Measurements from ENCODE around the gene MAP2. TPM values are rescaled to one million over a fixed set of nuclear protein-coding genes. Genes with fewer than 3 reads are reported as not detected.

Gene MAP2
- total and polyA plus RNA-seq, 2 donors from 2014 or later, result 3.6 to 11.4 TPM

DNA sequence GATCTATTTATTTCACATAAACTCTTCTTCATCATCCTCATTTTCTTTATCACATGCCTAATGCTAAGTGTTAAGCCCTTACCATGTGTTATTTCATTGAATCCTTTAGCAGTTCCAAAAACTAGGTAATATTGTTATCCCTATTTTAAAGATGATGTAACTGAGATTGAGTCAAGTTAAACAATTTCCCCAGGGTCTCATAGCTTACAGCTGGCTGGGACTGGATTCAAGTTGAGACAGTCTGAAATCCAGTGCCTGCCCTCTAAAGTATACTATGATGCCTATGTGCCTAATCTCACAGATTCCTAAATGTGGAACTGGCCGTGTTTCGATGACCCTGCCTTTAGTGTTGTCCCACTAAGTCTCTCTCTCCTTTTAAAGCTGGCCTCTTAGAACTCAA, 108.5 kb downstream of the MAP2 start:
- H3K27ac ChIP-seq (ENCODE audit: low read depth in 2 of 2, low read length in 2 of 2), result no peak overlapping the region
- no peaks in the 10 kb centered on the region for H3K36me3 ChIP-seq (ENCODE audit: control insufficient read depth in 2 of 3, insufficient read depth in 3 of 3, low read length in 3 of 3)
- H3K9me3 ChIP-seq (ENCODE audit: control insufficient read depth in 2 of 3, insufficient read depth in 1 of 3, low read length in 3 of 3), result no peaks in the 10 kb centered on the region
- no peak for DNase-seq
- TF ChIP-seq, protein P1, sequence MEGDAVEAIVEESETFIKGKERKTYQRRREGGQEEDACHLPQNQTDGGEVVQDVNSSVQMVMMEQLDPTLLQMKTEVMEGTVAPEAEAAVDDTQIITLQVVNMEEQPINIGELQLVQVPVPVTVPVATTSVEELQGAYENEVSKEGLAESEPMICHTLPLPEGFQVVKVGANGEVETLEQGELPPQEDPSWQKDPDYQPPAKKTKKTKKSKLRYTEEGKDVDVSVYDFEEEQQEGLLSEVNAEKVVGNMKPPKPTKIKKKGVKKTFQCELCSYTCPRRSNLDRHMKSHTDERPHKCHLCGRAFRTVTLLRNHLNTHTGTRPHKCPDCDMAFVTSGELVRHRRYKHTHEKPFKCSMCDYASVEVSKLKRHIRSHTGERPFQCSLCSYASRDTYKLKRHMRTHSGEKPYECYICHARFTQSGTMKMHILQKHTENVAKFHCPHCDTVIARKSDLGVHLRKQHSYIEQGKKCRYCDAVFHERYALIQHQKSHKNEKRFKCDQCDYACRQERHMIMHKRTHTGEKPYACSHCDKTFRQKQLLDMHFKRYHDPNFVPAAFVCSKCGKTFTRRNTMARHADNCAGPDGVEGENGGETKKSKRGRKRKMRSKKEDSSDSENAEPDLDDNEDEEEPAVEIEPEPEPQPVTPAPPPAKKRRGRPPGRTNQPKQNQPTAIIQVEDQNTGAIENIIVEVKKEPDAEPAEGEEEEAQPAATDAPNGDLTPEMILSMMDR (IDR thresholded peaks at IDR 0.05; ENCODE audit: borderline replicate concordance, extremely low read depth, insufficient read depth), result no peak
- H3K4me3 ChIP-seq (ENCODE audit: low read length in 3 of 3), result no peak overlapping the region
- H3K27me3 ChIP-seq (ENCODE audit: control insufficient read depth, insufficient read depth, low read length), result no peaks in the 10 kb centered on the region
- H3K9ac ChIP-seq (ENCODE audit: low read length in 3 of 3), result no peak overlapping the region
- no peak for FAIRE-seq
- no peaks in the 10 kb centered on the region for H3K4me1 ChIP-seq (ENCODE audit: control insufficient read depth in 2 of 3, insufficient read depth in 2 of 3, low read depth in 1 of 3, low read length in 3 of 3)
- intact Hi-C loops (cut with DNase I), result no loop called here

DNA sequence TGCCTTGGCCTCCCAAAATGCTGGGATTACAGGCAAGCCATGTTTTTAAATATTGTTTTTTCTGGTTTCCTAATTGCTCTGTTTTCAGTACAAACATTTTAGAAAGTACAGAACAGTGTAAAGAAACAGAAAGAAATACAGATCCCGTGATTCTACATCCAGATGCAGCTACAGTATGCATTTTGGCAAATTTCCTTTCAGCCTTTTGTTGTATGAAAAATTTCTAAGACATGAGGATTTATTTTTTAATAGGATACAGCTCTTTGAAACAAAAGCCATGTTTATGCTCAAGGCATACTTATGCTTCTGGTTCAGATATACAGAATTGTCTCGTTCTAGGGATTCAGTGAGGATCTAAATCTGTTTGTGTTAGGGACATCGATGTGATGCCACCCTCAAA, 109.5 kb downstream of the MAP2 start:
- TF ChIP-seq, protein P1 (IDR thresholded peaks at IDR 0.05; ENCODE audit: borderline replicate concordance, extremely low read depth, insufficient read depth), result no peak
- no peaks in the 10 kb centered on the region for H3K27me3 ChIP-seq (ENCODE audit: control insufficient read depth, insufficient read depth, low read length)
- H3K4me1 ChIP-seq (ENCODE audit: control insufficient read depth in 2 of 3, insufficient read depth in 2 of 3, low read depth in 1 of 3, low read length in 3 of 3), result no peaks in the 10 kb centered on the region
- H3K9me3 ChIP-seq (ENCODE audit: control insufficient read depth in 2 of 3, insufficient read depth in 1 of 3, low read length in 3 of 3), result no peaks in the 10 kb centered on the region
- no peak for DNase-seq
- H3K36me3 ChIP-seq (ENCODE audit: control insufficient read depth in 2 of 3, insufficient read depth in 3 of 3, low read length in 3 of 3), result no peaks in the 10 kb centered on the region
- FAIRE-seq, result no peak
- intact Hi-C loops (cut with DNase I), result no loop called here
- H3K9ac ChIP-seq (ENCODE audit: low read length in 3 of 3), result no peak overlapping the region
- H3K4me3 ChIP-seq (ENCODE audit: low read length in 3 of 3), result no peak overlapping the region
- no peak overlapping the region for H3K27ac ChIP-seq (ENCODE audit: low read depth in 2 of 2, low read length in 2 of 2)

DNA sequence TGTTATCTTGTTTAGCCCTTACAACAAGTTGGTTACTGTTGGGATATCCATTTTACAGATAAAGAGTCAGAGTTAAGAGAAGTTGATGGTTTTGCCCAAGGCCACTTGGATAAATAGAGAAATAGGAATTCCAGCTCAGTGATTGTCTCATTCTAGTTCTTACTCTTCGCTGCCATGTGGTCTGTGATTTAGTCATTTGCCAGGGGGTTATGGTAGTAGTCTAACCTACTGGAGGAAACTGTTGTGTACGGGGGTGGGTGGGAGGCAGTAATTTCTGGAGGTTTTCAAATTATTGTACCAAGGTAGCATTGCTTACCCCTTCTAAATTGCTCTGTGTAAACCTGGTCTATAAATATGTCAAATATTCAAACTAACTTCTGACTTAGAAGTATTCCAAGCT, 110.4 kb downstream of the MAP2 start:
- no peaks in the 10 kb centered on the region for H3K4me1 ChIP-seq (ENCODE audit: control insufficient read depth in 2 of 3, insufficient read depth in 2 of 3, low read depth in 1 of 3, low read length in 3 of 3)
- no peak for DNase-seq
- H3K9ac ChIP-seq (ENCODE audit: low read length in 3 of 3), result no peak overlapping the region
- intact Hi-C loops (cut with DNase I), result no loop called here
- no peak overlapping the region for H3K4me3 ChIP-seq (ENCODE audit: low read length in 3 of 3)
- no peak overlapping the region for H3K27ac ChIP-seq (ENCODE audit: low read depth in 2 of 2, low read length in 2 of 2)
- H3K27me3 ChIP-seq (ENCODE audit: control insufficient read depth, insufficient read depth, low read length), result no peaks in the 10 kb centered on the region
- no peak for FAIRE-seq
- no peaks in the 10 kb centered on the region for H3K36me3 ChIP-seq (ENCODE audit: control insufficient read depth in 2 of 3, insufficient read depth in 3 of 3, low read length in 3 of 3)
- H3K9me3 ChIP-seq (ENCODE audit: control insufficient read depth in 2 of 3, insufficient read depth in 1 of 3, low read length in 3 of 3), result no peaks in the 10 kb centered on the region
- TF ChIP-seq, protein P1 (IDR thresholded peaks at IDR 0.05; ENCODE audit: borderline replicate concordance, extremely low read depth, insufficient read depth), result no peak

DNA sequence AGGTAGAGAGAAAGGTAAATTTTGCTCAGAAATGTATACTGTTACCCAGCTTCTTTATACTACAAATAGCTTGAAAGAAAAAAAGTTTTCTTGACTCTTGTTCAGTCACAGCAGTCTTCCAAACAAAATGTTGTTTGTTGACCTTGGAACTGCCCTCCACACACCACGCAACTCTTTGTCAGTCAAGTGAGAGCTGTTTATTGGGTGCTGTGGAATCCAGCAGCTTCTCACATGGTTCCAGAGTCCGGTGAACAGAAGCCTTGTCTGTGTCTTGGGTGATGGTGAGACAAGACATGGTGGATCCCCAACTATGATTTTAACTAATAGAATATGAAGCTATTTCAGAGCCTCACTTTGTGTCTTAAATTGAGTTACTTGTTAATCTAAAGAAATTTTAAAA, 112.5 kb downstream of the MAP2 start:
- intact Hi-C loops (cut with DNase I), result no loop called here
- FAIRE-seq, result no peak
- H3K27ac ChIP-seq (ENCODE audit: low read depth in 2 of 2, low read length in 2 of 2), result no peak overlapping the region
- DNase-seq, result no peak
- H3K4me1 ChIP-seq (ENCODE audit: control insufficient read depth in 2 of 3, insufficient read depth in 2 of 3, low read depth in 1 of 3, low read length in 3 of 3), result no peaks in the 10 kb centered on the region
- H3K36me3 ChIP-seq (ENCODE audit: control insufficient read depth in 2 of 3, insufficient read depth in 3 of 3, low read length in 3 of 3), result no peaks in the 10 kb centered on the region
- TF ChIP-seq, protein P1 (IDR thresholded peaks at IDR 0.05; ENCODE audit: borderline replicate concordance, extremely low read depth, insufficient read depth), result no peak
- H3K9ac ChIP-seq (ENCODE audit: low read length in 3 of 3), result no peak overlapping the region
- H3K9me3 ChIP-seq (ENCODE audit: control insufficient read depth in 2 of 3, insufficient read depth in 1 of 3, low read length in 3 of 3), result peaks cover 0 to 2% (median 0%) of the 10 kb centered on the region in 3 donors
- H3K27me3 ChIP-seq (ENCODE audit: control insufficient read depth, insufficient read depth, low read length), result no peaks in the 10 kb centered on the region
- H3K4me3 ChIP-seq (ENCODE audit: low read length in 3 of 3), result no peak overlapping the region
